ENCODE results near the gene SLC41A3.

GRCh38 chr3:126107203-126107939 lies 23.4 kb upstream of the SLC41A3 start:
- TF ChIP-seq CTCF (IDR thresholded peaks at IDR 0.05; ENCODE audit: low read length) (no peak), EZH2 (IDR thresholded peaks at IDR 0.05; ENCODE audit: borderline replicate concordance, low read length) (no peak)
